Smooth muscle cell (in vitro differentiated cells): ENCODE measurements around the gene TAF4B. TPM values are rescaled to one million over a fixed set of nuclear protein-coding genes. Genes with fewer than 3 reads are reported as not detected.
"Not testable (repeated sequence)": the region's sequence is repeated elsewhere in the genome, so short reads cannot be mapped to it uniquely, and the experiment has no call there.

Experiments used
- DNase-seq: peaks from one replicate; lab custom pipeline; 2025; ENCODE audit not compliant: unreplicated experiment; lab: John Stamatoyannopoulos, UW
- H2AFZ ChIP-seq: fragments of 200-600 bp; sonication (generic); 2 replicates; pipeline ENCODE4 v1.6.0; 2016; ENCODE audit warnings: antibody characterized with exemption, low read depth, mild to moderate bottlenecking
- H3F3A ChIP-seq: fragments of 200-600 bp; sonication (generic); 2 replicates; pipeline ENCODE4 v1.6.0; 2017; ENCODE audit warnings: antibody characterized with exemption, low read depth
- H3K27ac ChIP-seq: fragments of 200-600 bp; sonication (generic); 2 replicates; pipeline ENCODE4 v1.5.1; 2016; ENCODE audit warnings: low read depth, mild to moderate bottlenecking
- H3K27me3 ChIP-seq: fragments of 200-600 bp; sonication (generic); 2 replicates; pipeline ENCODE4 v1.6.1; 2016; ENCODE audit warnings: low read depth, mild to moderate bottlenecking
- H3K36me3 ChIP-seq: fragments of 200-600 bp; sonication (generic); 2 replicates; pipeline ENCODE4 v1.5.1; 2016; ENCODE audit warnings: low read depth
- H3K4me1 ChIP-seq: fragments of 200-600 bp; sonication (generic); 2 replicates; pipeline ENCODE4 v1.5.1; 2016; ENCODE audit warnings: low read depth
- H3K4me2 ChIP-seq: fragments of 200-600 bp; sonication (generic); 2 replicates; pipeline ENCODE4 v1.6.0; 2016; ENCODE audit warnings: mild to moderate bottlenecking
- H3K4me3 ChIP-seq: fragments of 200-600 bp; sonication (generic); 2 replicates; pipeline ENCODE4 v1.5.1; 2016; ENCODE audit warnings: mild to moderate bottlenecking
- H3K79me2 ChIP-seq: fragments of 200-600 bp; sonication (generic); 2 replicates; pipeline ENCODE4 v1.6.0; 2016; ENCODE audit warnings: low read depth, mild to moderate bottlenecking
- H3K9ac ChIP-seq: fragments of 200-600 bp; sonication (generic); 2 replicates; pipeline ENCODE4 v1.6.0; 2016; ENCODE audit warnings: low read depth
- H3K9me3 ChIP-seq: fragments of 200-600 bp; sonication (generic); replicated peaks from 2 replicates; pipeline ENCODE4 v1.5.1; 2016; ENCODE audit warnings: low read depth
- H4K20me1 ChIP-seq: fragments of 200-600 bp; sonication (generic); 2 replicates; pipeline ENCODE4 v1.6.0; 2016; ENCODE audit warnings: low read depth
- WGBS: methylation state at CpG from one replicate; pipeline ENCODE4 v1.1.7; 2016; ENCODE audit warnings: low lambda C conversion rate; 5-methylcytosine and 5-hydroxymethylcytosine counted together
- polyA plus RNA-seq: library from polyadenylated mRNA; unstranded; fragments of >200 nt; fragmentation: Nextera tagmentation; extraction: Ambion mirVana; gene quantifications from 2 replicates; pipeline ENCODE4 v1.2.1, GENCODE V29; 2016
- total RNA-seq: library from RNA; depleted of rRNA; stranded (reverse); fragments of >200 nt; gene quantifications from 2 replicates; pipeline ENCODE4 v1.2.3, GENCODE V29; 2014
- TF ChIP-seq, protein P1 (sequence below): fragments of 200-600 bp; sonication (generic); IDR thresholded peaks from 2 replicates; pipeline ENCODE4 v1.5.1; 2017; ENCODE audit warnings: borderline replicate concordance, mild to moderate bottlenecking, antibody characterized with exemption; ENCODE audit not compliant: insufficient read depth, poor library complexity, severe bottlenecking

The TAF4B gene
- total and polyA plus RNA-seq, 2 experiments from 2014 or later, result 1.6 to 2.7 TPM

DNA sequence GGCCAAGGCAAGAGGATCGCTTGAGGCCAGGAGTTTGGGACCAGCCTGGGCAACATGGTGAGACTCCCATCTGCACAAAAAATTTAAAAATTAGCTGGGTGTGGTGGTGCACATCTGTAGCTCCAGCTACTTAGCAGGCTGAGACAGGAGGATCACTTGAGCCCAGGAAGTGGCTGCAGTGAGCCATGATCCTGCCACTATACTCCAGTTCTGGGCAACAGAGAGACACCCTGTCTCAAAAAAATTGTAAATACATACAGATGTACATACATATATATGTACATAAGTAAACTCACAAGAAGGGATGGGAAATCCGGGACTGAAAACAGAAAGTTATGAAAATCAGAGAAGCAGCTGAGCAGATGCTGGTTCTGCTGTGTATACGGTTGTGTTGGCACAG lies 29.6 kb upstream of the TAF4B start:
- Histone ChIP-seq H2AFZ (no peak overlapping the region), H3K4me1 (no peaks in the 10 kb centered on the region), H4K20me1 (no peaks in the 10 kb centered on the region), H3F3A (no peaks in the 10 kb centered on the region), H3K27ac (no peak overlapping the region), H3K9ac (no peak overlapping the region), H3K36me3 (no peaks in the 10 kb centered on the region), H3K79me2 (no peaks in the 10 kb centered on the region), H3K9me3 (no peaks in the 10 kb centered on the region), H3K27me3 (no peaks in the 10 kb centered on the region), H3K4me2 (no peak overlapping the region), H3K4me3 (no peak overlapping the region)
- TF ChIP-seq, protein P1, sequence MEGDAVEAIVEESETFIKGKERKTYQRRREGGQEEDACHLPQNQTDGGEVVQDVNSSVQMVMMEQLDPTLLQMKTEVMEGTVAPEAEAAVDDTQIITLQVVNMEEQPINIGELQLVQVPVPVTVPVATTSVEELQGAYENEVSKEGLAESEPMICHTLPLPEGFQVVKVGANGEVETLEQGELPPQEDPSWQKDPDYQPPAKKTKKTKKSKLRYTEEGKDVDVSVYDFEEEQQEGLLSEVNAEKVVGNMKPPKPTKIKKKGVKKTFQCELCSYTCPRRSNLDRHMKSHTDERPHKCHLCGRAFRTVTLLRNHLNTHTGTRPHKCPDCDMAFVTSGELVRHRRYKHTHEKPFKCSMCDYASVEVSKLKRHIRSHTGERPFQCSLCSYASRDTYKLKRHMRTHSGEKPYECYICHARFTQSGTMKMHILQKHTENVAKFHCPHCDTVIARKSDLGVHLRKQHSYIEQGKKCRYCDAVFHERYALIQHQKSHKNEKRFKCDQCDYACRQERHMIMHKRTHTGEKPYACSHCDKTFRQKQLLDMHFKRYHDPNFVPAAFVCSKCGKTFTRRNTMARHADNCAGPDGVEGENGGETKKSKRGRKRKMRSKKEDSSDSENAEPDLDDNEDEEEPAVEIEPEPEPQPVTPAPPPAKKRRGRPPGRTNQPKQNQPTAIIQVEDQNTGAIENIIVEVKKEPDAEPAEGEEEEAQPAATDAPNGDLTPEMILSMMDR, result no peak
- no peak for DNase-seq
- 94% methylated on average over 3 of the region's 3 CpGs for WGBS

- not testable (repeated sequence) for DNase-seq, H4K20me1 ChIP-seq
- WGBS, result 81% methylated on average over 9 of the region's 9 CpGs
Observed at GRCh38 chr18:26202001-26202400, 24.2 kb upstream of the TAF4B start.

DNA sequence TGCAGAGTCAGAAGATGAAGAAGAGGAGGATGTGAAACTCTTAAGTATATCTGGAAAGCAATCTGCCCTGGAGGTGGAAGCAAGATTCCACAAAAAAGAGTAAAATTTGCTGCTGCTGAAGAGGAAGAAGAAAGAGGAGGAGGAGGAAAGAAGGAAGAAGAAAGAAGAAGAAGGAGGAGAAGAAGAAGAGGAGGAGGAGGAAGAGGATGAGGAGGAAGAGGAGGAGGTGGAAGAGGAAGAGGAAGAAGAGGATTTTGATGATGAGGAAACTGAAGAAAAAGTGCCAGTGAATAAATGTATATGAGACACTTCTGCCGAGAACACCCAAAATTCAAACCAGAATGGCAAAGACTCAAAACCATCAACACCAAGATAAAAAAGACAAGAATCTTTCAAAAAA lies 20.9 kb upstream of the TAF4B start:
- H4K20me1 ChIP-seq, result no peaks in the 10 kb centered on the region
- TF ChIP-seq, protein P1, result no peak
- no peaks in the 10 kb centered on the region for H3K79me2 ChIP-seq
- H3K4me3 ChIP-seq, result no peak overlapping the region
- no peak overlapping the region for H3K9ac ChIP-seq
- H3F3A ChIP-seq, result no peaks in the 10 kb centered on the region
- no peaks in the 10 kb centered on the region for H3K4me1 ChIP-seq
- DNase-seq, result no peak
- 94% methylated on average over 1 of the region's 1 CpG for WGBS
- no peak overlapping the region for H2AFZ ChIP-seq
- no peak overlapping the region for H3K4me2 ChIP-seq
- no peaks in the 10 kb centered on the region for H3K36me3 ChIP-seq
- no peak overlapping the region for H3K27ac ChIP-seq
- H3K27me3 ChIP-seq, result no peaks in the 10 kb centered on the region
- no peaks in the 10 kb centered on the region for H3K9me3 ChIP-seq

More at GRCh38 chr18:26202001-26202400, 24.2 kb upstream of the TAF4B start:
- H3K9me3 ChIP-seq, H2AFZ ChIP-seq, H3K9ac ChIP-seq, H3K79me2 ChIP-seq, H3K36me3 ChIP-seq, H3K27me3 ChIP-seq, H3K4me1 ChIP-seq, H3K27ac ChIP-seq, H3K4me2 ChIP-seq, H3K4me3 ChIP-seq, H3F3A ChIP-seq: not testable (repeated sequence)

DNA sequence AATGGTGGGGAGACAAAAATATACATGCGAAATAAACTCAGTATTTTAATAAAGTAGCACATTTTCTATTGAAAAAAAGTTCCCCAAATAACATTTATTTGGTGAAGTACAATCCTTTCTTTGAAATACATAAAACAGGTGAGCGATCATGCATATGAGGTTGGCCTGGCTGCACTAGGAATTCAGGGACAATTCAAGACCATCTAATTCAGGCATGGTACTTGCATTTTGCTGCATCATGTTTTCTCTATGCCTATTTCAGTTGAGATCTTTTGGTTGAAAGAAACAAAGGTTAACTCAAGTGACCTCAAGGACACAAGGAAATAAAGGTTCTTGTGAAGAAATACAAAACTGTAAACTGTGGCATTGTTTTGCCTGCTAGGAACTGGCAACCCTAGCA lies 19.8 kb upstream of the TAF4B start:
- Histone ChIP-seq H3K9ac (no peak overlapping the region), H3K4me2 (no peak overlapping the region), H4K20me1 (no peaks in the 10 kb centered on the region), H3K36me3 (no peaks in the 10 kb centered on the region), H3K27me3 (no peaks in the 10 kb centered on the region), H2AFZ (no peak overlapping the region), H3K4me1 (no peaks in the 10 kb centered on the region), H3K79me2 (no peaks in the 10 kb centered on the region), H3K9me3 (no peaks in the 10 kb centered on the region), H3K27ac (no peak overlapping the region), H3K4me3 (no peak overlapping the region), H3F3A (no peaks in the 10 kb centered on the region)
- WGBS, result 97% methylated on average over 2 of the region's 2 CpGs
- no peak for DNase-seq
- TF ChIP-seq, protein P1, result no peak
